OCI-LY1 (cell line): Measurements from ENCODE around the gene PCLO.

ENCODE experiments used
- H2AFZ ChIP-seq: fragments of 200-600 bp; sonication (generic), shearing (Covaris generic); 2 replicates; pipeline ENCODE4 v1.6.0; 2014; ENCODE audit warnings: antibody characterized with exemption, mild to moderate bottlenecking, low read length
- H3F3A ChIP-seq: fragments of 200-600 bp; sonication (generic), shearing (Covaris generic); 2 replicates; pipeline ENCODE4 v1.6.0; 2014; ENCODE audit warnings: mild to moderate bottlenecking, antibody characterized with exemption, low read length, moderate library complexity; ENCODE audit not compliant: insufficient read depth
- H3K27ac ChIP-seq: fragments of 200-600 bp; sonication (generic); 2 replicates; pipeline ENCODE4 v1.5.1; 2014; ENCODE audit warnings: low read length, mixed run types, mild to moderate bottlenecking, low read depth; ENCODE audit not compliant: poor library complexity, severe bottlenecking
- H3K27me3 ChIP-seq: fragments of 200-600 bp; sonication (generic); 2 replicates; pipeline ENCODE4 v1.6.0; 2014; ENCODE audit warnings: antibody characterized with exemption, mild to moderate bottlenecking, low read length, moderate library complexity; ENCODE audit not compliant: insufficient read depth
- H3K36me3 ChIP-seq: fragments of 200-600 bp; sonication (generic); 2 replicates; pipeline ENCODE4 v1.6.1; 2014; ENCODE audit warnings: mild to moderate bottlenecking, antibody characterized with exemption, low read length, moderate library complexity, mixed read lengths; ENCODE audit not compliant: insufficient read depth
- H3K4me1 ChIP-seq: fragments of 200-600 bp; sonication (generic); 2 replicates; pipeline ENCODE4 v1.5.1; 2014; ENCODE audit warnings: mild to moderate bottlenecking, low read length, moderate library complexity; ENCODE audit not compliant: insufficient read depth, severe bottlenecking
- H3K4me2 ChIP-seq: fragments of 200-600 bp; sonication (generic), shearing (Covaris generic); 2 replicates; pipeline ENCODE4 v1.6.1; 2014; ENCODE audit warnings: low read length
- H3K4me3 ChIP-seq: fragments of 200-600 bp; sonication (generic); 2 replicates; pipeline ENCODE4 v1.5.1; 2014; ENCODE audit warnings: low read length, low read depth, mild to moderate bottlenecking, mixed read lengths; ENCODE audit not compliant: poor library complexity, severe bottlenecking
- H3K79me2 ChIP-seq: fragments of 200-600 bp; shearing (Covaris generic); 2 replicates; pipeline ENCODE4 v1.6.1; 2016; ENCODE audit warnings: mixed run types, low read length, mixed read lengths; ENCODE audit not compliant: insufficient read depth
- H3K9ac ChIP-seq: fragments of 200-600 bp; sonication (generic), shearing (Covaris generic); 2 replicates; pipeline ENCODE4 v1.6.1; 2014; ENCODE audit warnings: mild to moderate bottlenecking, low read length, mixed read lengths
- H3K9me2 ChIP-seq: fragments of 200-600 bp; sonication (generic), shearing (Covaris generic); 2 replicates; pipeline ENCODE4 v1.6.1; 2014; ENCODE audit warnings: low read depth, mild to moderate bottlenecking, low read length, mixed read lengths
- H3K9me3 ChIP-seq: fragments of 200-600 bp; shearing (Covaris generic); 2 replicates; pipeline ENCODE4 v1.6.1; 2014; ENCODE audit warnings: low read length, mixed read lengths
- H4K20me1 ChIP-seq: fragments of 200-600 bp; sonication (generic), shearing (Covaris generic); 2 replicates; pipeline ENCODE4 v1.6.0; 2016; ENCODE audit warnings: mild to moderate bottlenecking, low read length; ENCODE audit not compliant: insufficient read depth
- CTCF ChIP-seq: fragments of 200-600 bp; sonication (generic), shearing (Covaris generic); IDR thresholded peaks from 2 replicates; pipeline ENCODE4 v1.5.1; 2017; ENCODE audit warnings: mild to moderate bottlenecking, antibody characterized with exemption, low read length, moderate library complexity, mixed read lengths
- EZH2 ChIP-seq: fragments of 200-600 bp; sonication (generic), shearing (Covaris generic); IDR thresholded peaks from 2 replicates; pipeline ENCODE4 v1.8.0; 2017; ENCODE audit warnings: borderline replicate concordance, mixed run types, mild to moderate bottlenecking, antibody characterized with exemption, low read length, moderate library complexity, mixed read lengths

PCLO gene

DNA sequence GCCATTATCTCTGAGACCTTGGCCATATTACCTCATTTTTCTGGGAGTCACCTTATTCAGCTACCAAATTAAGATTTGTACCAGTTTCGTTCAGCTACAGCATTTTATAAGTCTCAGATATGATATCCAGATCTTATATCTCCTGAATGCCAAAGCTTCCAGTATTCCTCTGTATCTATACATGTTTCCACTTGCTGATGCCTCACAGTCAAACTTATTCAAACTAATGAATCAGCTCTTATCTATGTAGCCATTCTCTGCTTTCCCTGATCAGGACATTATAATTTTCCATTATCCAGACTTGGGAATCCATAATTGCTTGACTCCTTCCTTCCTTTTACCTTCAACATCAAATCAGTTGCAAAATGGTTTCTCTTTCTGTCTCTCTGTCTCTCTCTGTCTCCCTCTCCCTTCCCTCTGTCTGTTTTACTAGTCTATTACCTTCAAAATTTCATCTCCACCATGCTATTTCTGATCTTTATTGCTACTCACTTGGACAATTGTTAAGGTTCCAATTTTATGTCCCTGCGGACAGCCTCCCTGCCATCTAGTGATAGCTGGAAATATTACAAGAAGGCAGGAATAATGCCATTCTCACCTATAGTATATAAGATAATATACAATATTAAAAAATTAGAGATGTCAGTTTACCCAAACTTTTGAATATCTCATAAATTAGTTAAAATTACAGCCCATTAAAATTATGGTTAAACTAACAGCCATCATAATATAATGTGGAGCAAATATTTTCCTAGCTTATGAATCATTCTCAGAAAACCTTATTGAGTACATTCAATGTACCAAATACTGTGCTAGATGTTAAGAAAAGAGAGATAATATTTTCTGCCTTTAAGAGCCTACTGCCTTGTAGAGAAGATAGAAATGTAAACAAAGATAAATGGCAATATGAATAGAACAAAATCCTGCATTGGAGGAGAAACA is 89.8 kb downstream of the PCLO start:
- Histone ChIP-seq H3K9me3 (no peaks in the 10 kb centered on the region), H3F3A (no peaks in the 10 kb centered on the region), H3K36me3 (no peaks in the 10 kb centered on the region), H4K20me1 (no peaks in the 10 kb centered on the region), H3K9me2 (no peaks in the 10 kb centered on the region), H3K4me2 (no peak overlapping the region), H3K27me3 (no peaks in the 10 kb centered on the region), H3K79me2 (no peaks in the 10 kb centered on the region), H3K9ac (no peak overlapping the region), H3K27ac (no peak overlapping the region), H3K4me3 (no peak overlapping the region), H3K4me1 (no peaks in the 10 kb centered on the region), H2AFZ (no peak overlapping the region)
- TF ChIP-seq CTCF (no peak), EZH2 (no peak)

- no peaks in the 10 kb centered on the region for H3K36me3 ChIP-seq
- H3K79me2 ChIP-seq: no peaks in the 10 kb centered on the region
- H3K27ac ChIP-seq: no peak overlapping the region
- H4K20me1 ChIP-seq: no peaks in the 10 kb centered on the region
- no peak overlapping the region for H2AFZ ChIP-seq
- TF ChIP-seq CTCF (no peak), EZH2 (no peak)
- no peak overlapping the region for H3K9ac ChIP-seq
- no peaks in the 10 kb centered on the region for H3K9me2 ChIP-seq
- H3K4me3 ChIP-seq: no peak overlapping the region
- no peak overlapping the region for H3K4me2 ChIP-seq
- H3F3A ChIP-seq: no peaks in the 10 kb centered on the region
- H3K9me3 ChIP-seq: no peaks in the 10 kb centered on the region
- H3K27me3 ChIP-seq: no peaks in the 10 kb centered on the region
- no peaks in the 10 kb centered on the region for H3K4me1 ChIP-seq
Measured at GRCh38 chr7:83065714-83066113, 97.0 kb downstream of the PCLO start.

- Histone ChIP-seq H3K4me3 (no peak overlapping the region), H3K27ac (no peak overlapping the region), H4K20me1 (no peaks in the 10 kb centered on the region), H3K9me3 (no peaks in the 10 kb centered on the region), H3F3A (no peaks in the 10 kb centered on the region), H3K36me3 (no peaks in the 10 kb centered on the region), H3K79me2 (no peaks in the 10 kb centered on the region), H3K4me1 (no peaks in the 10 kb centered on the region), H2AFZ (no peak overlapping the region), H3K4me2 (no peak overlapping the region), H3K9me2 (no peaks in the 10 kb centered on the region), H3K27me3 (no peaks in the 10 kb centered on the region), H3K9ac (no peak overlapping the region)
- TF ChIP-seq EZH2 (no peak), CTCF (no peak)
Measured at GRCh38 chr7:83060218-83060617, 102.5 kb downstream of the PCLO start.
